HFFc6 (cell line): ENCODE data around the gene SFXN4. TPM values are rescaled to one million over a fixed set of nuclear protein-coding genes. Genes with fewer than 3 reads are reported as not detected.
A peak's percentile ranks its signal among the peaks of the same experiment; 100 is the strongest.

Source experiments
- DNase-seq: peaks from one replicate; pipeline ENCODE4 v3.0.0-alpha.2; 2018
- H3K27ac Mint-ChIP-seq: 2 replicates; pipeline ENCODE4 v1.8.0; 2020; ENCODE audit warnings: mild to moderate bottlenecking, mixed read lengths
- H3K27me3 Mint-ChIP-seq: 2 replicates; pipeline ENCODE4 v1.8.0; 2021; ENCODE audit warnings: mild to moderate bottlenecking, moderate library complexity, mixed read lengths; ENCODE audit not compliant: insufficient read depth
- H3K36me3 Mint-ChIP-seq: 2 replicates; pipeline ENCODE4 v1.8.0; 2021; ENCODE audit warnings: low read depth, mixed read lengths
- H3K4me1 Mint-ChIP-seq: 2 replicates; pipeline ENCODE4 v1.8.0; 2020; ENCODE audit warnings: low read depth, mixed read lengths
- H3K4me3 Mint-ChIP-seq: 2 replicates; pipeline ENCODE4 v1.8.0; 2020; ENCODE audit warnings: mild to moderate bottlenecking, moderate library complexity, mixed read lengths
- H3K9me3 Mint-ChIP-seq: 2 replicates; pipeline ENCODE4 v1.8.0; 2020; ENCODE audit warnings: mild to moderate bottlenecking, mixed read lengths
- total RNA-seq, 6 experiments: library from RNA; stranded (reverse); fragmentation: NEBNext Ultra II Directional; extraction: Animal tissue kit (Norgen Biotek cat#: 25700); gene quantifications; 2 replicates in 1 of 6; 3 replicates in 5 of 6; pipeline ENCODE4 v1.2.3, GENCODE V29; 2021
- TF ChIP-seq, protein P1 (sequence below): fragments of 200-600 bp; sonication (generic); IDR thresholded peaks from 2 replicates; pipeline ENCODE4 v1.5.0; 2021; ENCODE audit warnings: antibody characterized with exemption, mild to moderate bottlenecking

SFXN4 gene
- total RNA-seq, 6 experiments from 2014 or later, result 10.9 to 18.5 (median 14.2) TPM

- TF ChIP-seq, protein P1, sequence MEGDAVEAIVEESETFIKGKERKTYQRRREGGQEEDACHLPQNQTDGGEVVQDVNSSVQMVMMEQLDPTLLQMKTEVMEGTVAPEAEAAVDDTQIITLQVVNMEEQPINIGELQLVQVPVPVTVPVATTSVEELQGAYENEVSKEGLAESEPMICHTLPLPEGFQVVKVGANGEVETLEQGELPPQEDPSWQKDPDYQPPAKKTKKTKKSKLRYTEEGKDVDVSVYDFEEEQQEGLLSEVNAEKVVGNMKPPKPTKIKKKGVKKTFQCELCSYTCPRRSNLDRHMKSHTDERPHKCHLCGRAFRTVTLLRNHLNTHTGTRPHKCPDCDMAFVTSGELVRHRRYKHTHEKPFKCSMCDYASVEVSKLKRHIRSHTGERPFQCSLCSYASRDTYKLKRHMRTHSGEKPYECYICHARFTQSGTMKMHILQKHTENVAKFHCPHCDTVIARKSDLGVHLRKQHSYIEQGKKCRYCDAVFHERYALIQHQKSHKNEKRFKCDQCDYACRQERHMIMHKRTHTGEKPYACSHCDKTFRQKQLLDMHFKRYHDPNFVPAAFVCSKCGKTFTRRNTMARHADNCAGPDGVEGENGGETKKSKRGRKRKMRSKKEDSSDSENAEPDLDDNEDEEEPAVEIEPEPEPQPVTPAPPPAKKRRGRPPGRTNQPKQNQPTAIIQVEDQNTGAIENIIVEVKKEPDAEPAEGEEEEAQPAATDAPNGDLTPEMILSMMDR, result no peak
These were observed 46.1 kb downstream of the SFXN4 start for GRCh38 chr10:119119400-119119799.

GRCh38 chr10:119118231-119118630, 47.3 kb downstream of the SFXN4 start:
- no peak for DNase-seq
- H3K4me1 Mint-ChIP-seq, result peaks cover 33% of the 10 kb centered on the region
- no peaks in the 10 kb centered on the region for H3K9me3 Mint-ChIP-seq
- no peaks in the 10 kb centered on the region; the same call in 1 of the 2 replicates for H3K27me3 Mint-ChIP-seq
- H3K4me3 Mint-ChIP-seq, result no peak overlapping the region
- H3K27ac Mint-ChIP-seq, result no peak overlapping the region
- peaks cover 17% of the 10 kb centered on the region for H3K36me3 Mint-ChIP-seq
- TF ChIP-seq, protein P1, result no peak

More at GRCh38 chr10:119119400-119119799, 46.1 kb downstream of the SFXN4 start:
- Mint-ChIP-seq H3K9me3 (no peaks in the 10 kb centered on the region), H3K36me3 (peaks cover 17% of the 10 kb centered on the region), H3K27ac (peak overlapping the region; percentile 46; the same call in 1 of the 2 replicates), H3K27me3 (no peaks in the 10 kb centered on the region), H3K4me1 (peaks cover 21% of the 10 kb centered on the region), H3K4me3 (no peak overlapping the region)
- DNase-seq, result no peak

DNA sequence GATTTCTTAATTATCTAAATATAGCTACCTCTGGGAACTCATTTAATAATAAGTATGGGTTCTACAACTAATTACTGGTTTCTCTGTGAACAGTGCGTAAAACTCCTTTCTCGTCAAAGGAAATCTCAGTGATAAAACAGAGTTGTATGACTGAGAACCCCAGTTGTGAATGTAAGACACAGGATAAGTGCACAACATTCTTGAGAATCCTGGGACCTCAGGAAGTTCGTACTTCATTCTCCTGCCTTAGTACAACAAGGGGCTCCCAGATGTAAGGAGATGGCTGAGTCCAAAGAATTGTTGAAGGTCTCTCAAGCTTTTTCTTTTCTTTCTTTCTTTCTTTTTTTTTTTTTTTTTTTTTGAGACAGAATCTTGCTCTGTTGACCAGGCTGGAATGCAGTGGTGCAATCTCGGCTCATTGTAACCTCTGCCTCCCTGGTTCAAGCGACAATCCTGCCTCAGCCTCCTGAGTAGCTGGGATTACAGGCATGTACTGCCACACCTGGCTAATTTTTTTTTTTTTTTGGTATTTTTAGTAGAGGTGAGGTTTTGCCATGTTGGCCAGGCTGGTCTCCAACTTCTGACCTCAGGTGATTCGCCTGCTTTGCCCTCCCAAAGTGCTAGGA, 49.1 kb downstream of the SFXN4 start:
- H3K36me3 Mint-ChIP-seq, result peaks cover 10% of the 10 kb centered on the region
- peak overlapping the region; percentile 40; the same call in 1 of the 2 replicates for H3K27ac Mint-ChIP-seq
- H3K27me3 Mint-ChIP-seq, result no peaks in the 10 kb centered on the region; the same call in 1 of the 2 replicates
- H3K9me3 Mint-ChIP-seq, result no peaks in the 10 kb centered on the region
- H3K4me3 Mint-ChIP-seq, result no peak overlapping the region
- H3K4me1 Mint-ChIP-seq, result peaks cover 45% of the 10 kb centered on the region
- TF ChIP-seq, protein P1, result no peak
- no peak for DNase-seq

GRCh38 chr10:119115926-119116325, 49.6 kb downstream of the SFXN4 start:
- H3K4me1 Mint-ChIP-seq, result peaks cover 48% of the 10 kb centered on the region
- H3K9me3 Mint-ChIP-seq, result no peaks in the 10 kb centered on the region
- H3K4me3 Mint-ChIP-seq, result no peak overlapping the region
- peaks cover 10% of the 10 kb centered on the region for H3K36me3 Mint-ChIP-seq
- peak overlapping the region; percentile 40 for H3K27ac Mint-ChIP-seq
- H3K27me3 Mint-ChIP-seq, result no peaks in the 10 kb centered on the region; the same call in 1 of the 2 replicates
- TF ChIP-seq, protein P1, result no peak
- no peak for DNase-seq

- DNase-seq, result peak; percentile 90
- TF ChIP-seq, protein P1, result no peak
- H3K27ac Mint-ChIP-seq, result peak overlapping the region; percentile 91
- H3K27me3 Mint-ChIP-seq, result no peaks in the 10 kb centered on the region; the same call in 1 of the 2 replicates
- H3K4me1 Mint-ChIP-seq, result peaks cover 37% of the 10 kb centered on the region
- H3K9me3 Mint-ChIP-seq, result no peaks in the 10 kb centered on the region
- peaks cover 10% of the 10 kb centered on the region for H3K36me3 Mint-ChIP-seq
- H3K4me3 Mint-ChIP-seq, result peak overlapping the region; percentile 43
These were observed 51.5 kb downstream of the SFXN4 start for GRCh38 chr10:119113751-119114732.
